HG03064 (cell line): ENCODE data around the gene CANX.

ENCODE experiments used
- ATAC-seq: cut with Tn5 transposase; IDR thresholded peaks from one replicate; pipeline ENCODE4 v1.9.1; 2021; ENCODE audit warnings: low read depth; ENCODE audit not compliant: unreplicated experiment

Gene CANX

DNA sequence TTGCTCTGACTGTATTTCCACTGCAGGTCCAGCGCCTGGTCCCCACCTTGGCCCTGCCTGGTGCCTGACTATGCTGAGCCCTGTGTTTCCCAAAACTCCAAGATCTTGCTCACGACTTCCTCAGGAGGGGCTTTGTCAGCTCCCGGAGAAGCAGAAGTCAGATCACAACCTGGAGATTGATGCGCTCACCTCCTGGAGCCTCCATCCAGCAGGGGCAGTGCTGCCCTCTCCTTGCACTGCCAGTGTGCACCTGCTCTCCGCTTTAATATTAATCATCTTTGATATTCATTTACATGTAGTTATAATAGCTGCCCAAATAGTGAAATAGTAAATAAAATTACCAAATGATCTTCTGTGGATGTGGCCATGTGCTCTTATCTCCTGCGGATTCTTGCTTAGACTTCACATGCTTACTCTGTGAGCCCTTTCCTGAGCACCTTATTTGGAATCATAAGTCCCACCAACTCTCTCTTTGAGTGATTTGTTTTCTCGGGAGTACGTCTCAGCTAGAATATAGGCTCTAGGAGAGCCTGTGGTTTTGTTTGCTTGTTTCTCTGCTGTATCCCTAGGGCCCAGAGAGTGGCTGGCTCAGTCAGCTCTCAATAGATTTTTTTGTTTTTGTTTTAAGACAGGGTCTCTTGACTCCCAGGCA lies 51.2 kb downstream of the CANX start:
- ATAC-seq = no peak

DNA sequence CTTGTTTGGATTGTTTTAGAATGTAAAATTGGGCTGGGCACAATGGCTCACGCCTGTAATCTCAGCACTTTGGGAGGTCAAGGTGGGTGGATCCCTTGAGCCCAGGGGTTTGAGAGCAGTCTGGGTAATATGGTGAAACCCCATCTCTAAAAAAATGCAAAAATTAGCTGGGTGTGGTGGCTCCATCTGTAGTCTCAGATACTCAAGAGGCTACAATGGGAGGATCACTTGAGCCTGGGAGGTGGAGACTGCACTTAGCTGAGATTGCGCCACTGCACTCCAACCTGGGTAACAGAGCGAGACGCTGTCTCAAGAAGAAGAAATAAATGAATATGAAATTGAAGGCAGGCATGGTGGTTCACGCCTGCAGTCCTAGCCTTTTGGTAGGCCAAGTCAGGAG lies 55.2 kb downstream of the CANX start:
- ATAC-seq = no peak

DNA sequence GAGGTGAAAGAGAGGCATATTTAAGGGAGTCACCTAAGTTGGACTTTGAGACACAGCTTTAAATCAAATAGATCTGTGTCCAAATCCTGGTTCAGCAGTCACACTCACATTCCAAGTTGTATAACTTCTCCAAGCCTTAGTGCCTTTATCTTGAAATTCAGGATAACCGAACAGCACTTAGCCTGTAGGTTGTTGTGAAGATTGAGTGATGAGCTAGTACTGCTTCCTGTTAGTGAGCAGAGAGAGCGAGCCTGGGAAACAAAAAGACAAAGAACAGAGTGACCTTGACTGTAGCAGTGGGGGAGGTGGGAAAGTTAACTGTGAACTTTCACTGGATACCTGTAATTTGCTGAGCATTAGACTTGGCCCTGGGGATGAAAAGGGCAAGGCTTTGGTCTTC lies 56.3 kb downstream of the CANX start:
- no peak for ATAC-seq

DNA sequence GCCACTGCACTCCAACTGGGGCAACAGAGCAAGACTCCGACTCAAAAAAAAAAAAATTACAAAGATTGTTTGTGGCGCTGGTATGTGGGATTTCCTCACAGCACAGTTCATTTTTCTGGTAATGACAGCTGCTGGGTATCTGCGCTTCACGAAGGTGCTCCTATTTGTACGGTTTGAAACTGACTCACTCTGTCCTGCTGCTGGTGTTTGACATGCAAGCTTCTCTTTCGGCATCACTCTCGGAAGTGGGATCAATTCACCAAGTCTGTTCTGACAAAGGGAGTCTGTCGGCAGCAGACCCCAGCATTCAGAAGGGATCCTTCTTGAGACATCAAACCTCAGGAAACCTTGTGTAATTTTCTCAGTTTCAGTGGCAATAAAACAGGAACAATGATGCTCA lies 60.2 kb downstream of the CANX start:
- ATAC-seq = no peak

GRCh38 chr5:179759581-179760551 lies 61.1 kb downstream of the CANX start:
- ATAC-seq = no peak

DNA sequence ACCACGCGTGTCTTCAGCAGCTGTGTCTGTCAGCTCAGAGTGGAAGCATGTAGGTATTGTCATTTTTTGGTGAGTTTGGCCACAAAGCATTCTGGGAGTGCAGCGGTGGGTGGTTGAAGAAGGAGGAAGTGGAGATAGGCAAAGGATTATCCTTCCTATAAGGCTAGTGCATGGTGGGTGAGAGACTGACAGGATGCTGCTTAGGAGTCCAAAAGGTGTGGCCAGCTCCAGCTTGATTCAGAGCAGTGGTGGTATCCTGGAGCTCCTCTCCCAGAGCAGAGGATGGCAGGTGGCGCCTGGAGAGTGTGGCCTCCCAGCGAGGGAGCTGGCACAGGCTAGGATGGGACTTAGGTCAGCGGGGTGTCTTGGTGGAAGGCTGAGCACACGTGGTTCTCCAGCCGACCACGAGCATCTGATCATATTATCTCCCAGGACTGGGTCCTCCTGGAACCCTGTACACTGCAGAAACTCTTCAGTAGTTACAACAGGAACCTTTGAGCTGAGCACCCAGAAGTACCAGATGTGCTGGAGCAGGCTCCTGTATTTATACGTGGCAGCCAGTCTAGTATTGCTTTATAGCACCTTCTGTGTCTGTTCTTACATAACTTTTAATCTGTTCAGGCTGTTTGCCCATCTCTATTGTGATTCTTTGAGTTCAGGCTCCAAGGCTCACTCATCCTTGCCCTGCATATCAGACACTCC lies 63.5 kb downstream of the CANX start:
- no peak for ATAC-seq

GRCh38 chr5:179762781-179763176 lies 64.0 kb downstream of the CANX start:
- no peak for ATAC-seq

- no peak for ATAC-seq
Measured at GRCh38 chr5:179763215-179763945, 64.6 kb downstream of the CANX start.

DNA sequence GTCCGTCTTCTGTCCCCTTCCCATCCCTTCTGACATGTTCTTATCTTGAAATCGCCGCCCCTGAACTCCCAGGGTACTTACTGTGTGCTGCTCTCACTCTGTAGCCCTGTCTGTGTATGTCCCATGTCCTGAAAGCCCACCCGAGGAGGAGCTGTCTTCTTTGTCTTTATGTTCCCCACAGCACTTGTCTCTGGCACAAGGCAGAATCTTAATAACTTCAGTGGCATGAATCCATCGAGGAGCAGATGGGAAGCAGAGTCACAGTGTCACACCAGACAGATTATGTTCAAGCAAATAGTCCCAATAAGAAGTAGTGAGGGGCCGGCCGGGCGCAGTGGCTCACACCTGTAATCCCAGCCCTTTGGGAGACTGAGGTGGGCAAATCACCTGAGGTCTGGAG lies 65.3 kb downstream of the CANX start:
- no peak for ATAC-seq

- no peak for ATAC-seq
Measured at GRCh38 chr5:179765400-179765799, 66.6 kb downstream of the CANX start.

DNA sequence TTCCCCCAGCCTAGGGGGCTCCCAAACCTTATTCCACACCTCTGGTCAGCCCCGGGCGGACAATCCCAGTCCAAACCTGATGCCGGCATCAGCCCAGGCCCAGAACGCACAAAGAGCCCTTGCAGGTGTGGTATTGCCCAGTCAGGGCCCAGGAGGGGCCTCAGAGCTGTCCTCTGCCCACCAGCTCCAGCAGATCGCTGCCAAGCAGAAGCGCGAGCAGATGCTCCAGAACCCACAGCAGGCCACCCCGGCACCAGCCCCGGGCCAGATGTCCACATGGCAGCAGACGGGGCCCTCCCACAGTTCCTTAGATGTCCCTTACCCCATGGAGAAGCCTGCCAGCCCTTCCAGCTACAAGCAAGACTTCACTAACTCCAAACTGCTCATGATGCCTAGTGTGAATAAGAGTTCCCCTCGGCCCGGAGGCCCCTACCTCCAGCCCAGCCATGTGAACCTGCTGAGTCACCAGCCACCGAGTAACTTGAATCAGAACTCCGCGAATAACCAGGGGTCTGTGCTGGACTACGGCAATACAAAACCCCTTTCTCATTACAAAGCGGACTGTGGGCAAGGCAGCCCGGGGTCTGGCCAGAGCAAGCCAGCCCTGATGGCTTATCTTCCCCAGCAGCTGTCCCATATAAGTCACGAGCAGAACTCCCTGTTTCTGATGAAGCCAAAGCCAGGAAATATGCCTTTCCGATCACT lies 67.4 kb downstream of the CANX start:
- no peak for ATAC-seq

DNA sequence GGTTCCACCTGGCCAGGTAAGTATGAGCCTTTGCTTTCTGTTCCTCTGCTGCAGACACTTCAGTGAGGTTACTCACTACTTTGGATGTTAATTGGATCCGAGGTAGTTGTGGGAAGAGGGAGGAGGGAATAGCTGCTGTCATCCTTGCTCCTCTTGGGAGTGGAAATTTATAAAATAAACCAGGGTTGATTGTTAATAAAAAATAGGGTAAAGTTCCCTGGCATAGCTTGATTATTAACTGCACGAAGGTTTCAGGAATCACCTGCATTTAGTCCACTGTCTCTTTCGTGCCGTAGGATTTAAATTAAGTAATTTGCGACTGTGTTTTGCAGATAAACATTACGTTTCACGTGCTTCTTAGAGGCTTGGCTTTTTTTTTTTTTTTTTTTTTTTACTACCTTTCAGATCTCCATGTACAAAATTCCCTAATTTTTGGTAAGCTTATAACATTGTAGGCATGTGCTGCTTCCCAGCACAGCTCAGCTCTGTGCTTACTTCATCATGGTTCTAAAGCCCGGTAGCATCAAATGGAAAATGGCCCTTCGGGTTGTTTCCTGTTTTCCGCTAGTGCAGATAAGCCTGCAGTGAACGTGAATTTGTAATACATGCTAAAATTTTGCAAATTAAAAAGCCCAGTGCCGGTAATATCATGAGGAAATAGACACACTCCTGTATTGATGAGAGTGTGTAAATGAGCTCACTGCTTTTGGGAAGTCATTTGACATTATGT lies 68.1 kb downstream of the CANX start:
- no peak for ATAC-seq

- no peak for ATAC-seq
Measured at GRCh38 chr5:179767496-179768100, 68.8 kb downstream of the CANX start.

GRCh38 chr5:179768326-179769085 lies 69.7 kb downstream of the CANX start:
- no peak for ATAC-seq

DNA sequence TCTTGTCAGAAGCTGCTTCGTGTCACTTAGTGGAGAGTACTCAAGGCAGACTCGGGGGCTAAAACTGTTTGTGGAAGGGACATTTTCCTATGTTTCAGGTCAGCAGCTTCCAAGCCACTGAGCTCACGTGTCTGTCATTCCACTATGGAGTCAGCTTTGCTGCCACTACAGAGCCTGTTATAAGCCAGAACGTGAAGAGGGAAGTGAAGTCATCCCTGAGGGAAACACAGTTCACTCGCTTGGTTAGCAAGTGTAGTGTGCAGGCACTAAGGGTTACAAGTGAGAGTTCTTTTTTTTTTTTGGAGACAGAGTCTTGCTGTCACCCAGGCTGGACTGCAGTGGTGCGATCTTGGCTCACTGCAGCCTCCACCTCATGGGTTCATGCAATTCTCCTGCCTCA lies 70.5 kb downstream of the CANX start:
- ATAC-seq = no peak

GRCh38 chr5:179769796-179770195 lies 71.0 kb downstream of the CANX start:
- ATAC-seq = no peak

DNA sequence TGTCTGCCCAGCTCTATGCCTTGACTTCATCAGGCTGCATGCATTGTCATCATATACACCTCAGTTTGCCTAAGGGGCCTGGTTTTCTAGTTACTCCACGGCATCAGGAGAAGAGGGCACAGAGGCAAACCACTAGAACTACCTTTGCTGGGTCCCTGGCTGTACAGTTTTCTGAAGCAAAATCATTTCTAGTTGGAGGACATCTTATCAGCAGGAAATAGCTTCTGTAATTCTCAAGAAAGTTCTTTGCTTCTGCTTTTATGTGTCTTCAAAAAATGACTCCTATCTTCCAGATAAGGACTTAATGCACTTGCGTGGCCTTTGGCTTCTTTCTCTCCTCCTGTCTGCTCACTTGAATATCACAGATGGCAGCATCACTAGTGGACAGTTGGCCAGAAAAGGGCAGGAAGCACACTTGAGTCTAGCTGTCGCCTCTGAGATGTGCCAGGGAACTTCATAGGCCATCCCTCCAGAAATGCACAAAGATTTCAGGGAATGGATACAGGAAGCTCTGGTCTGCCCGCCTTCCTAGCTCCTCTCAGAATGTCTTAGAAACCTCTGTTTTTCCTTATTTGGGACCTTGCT lies 72.6 kb downstream of the CANX start:
- no peak for ATAC-seq

DNA sequence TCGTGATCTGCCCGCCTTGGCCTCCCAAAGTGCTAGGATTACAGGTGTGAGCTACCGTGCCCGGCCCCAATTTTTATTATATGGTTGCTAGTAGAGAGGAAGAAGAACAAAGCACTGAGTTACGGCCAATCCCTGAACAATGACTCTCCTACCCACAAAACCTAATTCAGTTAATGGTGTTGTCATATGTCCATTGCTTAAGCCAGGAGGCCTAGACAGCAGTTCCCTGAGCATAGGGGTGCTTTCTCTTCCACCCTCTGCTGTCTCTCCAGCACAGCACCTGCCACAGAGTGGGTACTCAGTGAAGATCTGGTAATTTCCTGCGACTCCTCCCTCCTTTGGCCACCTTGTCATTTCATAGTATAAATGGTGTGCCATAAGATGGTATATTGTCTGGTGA lies 73.6 kb downstream of the CANX start:
- ATAC-seq = no peak
